H1 (cell line): ENCODE results near the gene LARP1. TPM values are rescaled to one million over a fixed set of nuclear protein-coding genes. Genes with fewer than 3 reads are reported as not detected.
A peak's percentile ranks its signal among the peaks of the same experiment; 100 is the strongest.

Experiments
- CTCF ChIA-PET: fragments of 300-600 bp; sonication (Branson Sonifier 250); formaldehyde crosslinking; loops from one replicate; lab custom pipeline; 2021; ENCODE audit not compliant: partially characterized antibody; lab: Charles Lee
- POLR2A ChIA-PET: fragments of 300-600 bp; sonication (Branson Sonifier 250); formaldehyde crosslinking; loops from one replicate; lab custom pipeline; 2021; ENCODE audit warnings: inconsistent platforms; ENCODE audit not compliant: partially characterized antibody; lab: Charles Lee
- DNase-seq, 2 experiments: peaks; one replicate each; pipeline versions ENCODE4 v3.0.0 to v3.0.0-alpha.2; 2010 to 2022; ENCODE audit warnings: low spot score in 2 of 2, low read depth in 1 of 2, mixed read lengths in 1 of 2
- FAIRE-seq: peaks from 2 replicates; lab custom pipeline; 2011; peaks lifted over from hg19 to GRCh38; lab: Jason Lieb, UNC
- H2AFZ ChIP-seq: 2 replicates; pipeline ENCODE4 v1.8.1; 2012; ENCODE audit warnings: low read length, inconsistent platforms
- H2AK5ac ChIP-seq: 2 replicates; pipeline ENCODE4 v1.6.1; 2013; ENCODE audit warnings: low read depth, low read length
- H2BK120ac ChIP-seq: replicated peaks from 2 replicates; pipeline ENCODE3; 2013; ENCODE audit warnings: low read depth, low read length, inconsistent platforms
- H2BK12ac ChIP-seq: 2 replicates; pipeline ENCODE4 v1.6.1; 2013; ENCODE audit warnings: low read depth, low read length
- H2BK15ac ChIP-seq: 2 replicates; pipeline ENCODE4 v1.6.1; 2013; ENCODE audit warnings: low read length
- H2BK20ac ChIP-seq: 2 replicates; pipeline ENCODE4 v1.6.1; 2013; ENCODE audit warnings: low read length
- H2BK5ac ChIP-seq: 2 replicates; pipeline ENCODE4 v1.6.1; 2013; ENCODE audit warnings: low read depth, low read length
- H3K14ac ChIP-seq: 2 replicates; pipeline ENCODE4 v1.6.1; 2013; ENCODE audit warnings: inconsistent platforms; ENCODE audit not compliant: insufficient read length
- H3K18ac ChIP-seq: 2 replicates; pipeline ENCODE4 v1.6.1; 2013; ENCODE audit warnings: low read length; ENCODE audit errors: extremely low read depth
- H3K23ac ChIP-seq: 2 replicates; pipeline ENCODE4 v1.6.1; 2013; ENCODE audit warnings: inconsistent platforms; ENCODE audit not compliant: insufficient read length
- H3K23me2 ChIP-seq: 2 replicates; pipeline ENCODE4 v1.6.1; 2013; ENCODE audit warnings: low read depth, low read length
- H3K27ac ChIP-seq: 2 replicates; pipeline ENCODE4 v1.6.1; 2011; ENCODE audit warnings: low read depth, low read length, inconsistent platforms
- H3K27me3 ChIP-seq, 4 experiments: replicated peaks in 1 of 4; 1 replicate in 1 of 4; 2 replicates in 3 of 4; pipeline versions ENCODE4 v1.6.1 to v1.8.1; 2011 to 2013; ENCODE audit warnings: low read length in 3 of 4, mild to moderate bottlenecking in 3 of 4, inconsistent platforms in 2 of 4, mixed read lengths in 2 of 4, moderate library complexity in 1 of 4; ENCODE audit not compliant: control insufficient read depth in 3 of 4, insufficient read depth in 3 of 4; ENCODE audit errors: extremely low read depth in 1 of 4
- H3K36me3 ChIP-seq, 4 experiments: 2 replicates each; pipeline versions ENCODE4 v1.6.1 to v1.8.1; 2011 to 2013; ENCODE audit warnings: mild to moderate bottlenecking in 4 of 4, low read length in 3 of 4, moderate library complexity in 2 of 4, control low read depth in 1 of 4, inconsistent platforms in 1 of 4; ENCODE audit not compliant: insufficient read depth in 4 of 4, control insufficient read depth in 2 of 4
- H3K4ac ChIP-seq: replicated peaks from 2 replicates; pipeline ENCODE3; 2013; ENCODE audit warnings: low read length, low read depth, mixed read lengths, inconsistent platforms; ENCODE audit not compliant: insufficient read length
- H3K4me1 ChIP-seq, 4 experiments: replicated peaks in 1 of 4; 1 replicate in 1 of 4; 2 replicates in 3 of 4; pipeline versions ENCODE4 v1.6.1 to v1.8.1; 2011 to 2013; ENCODE audit warnings: low read length in 3 of 4, inconsistent platforms in 2 of 4, mixed read lengths in 1 of 4; ENCODE audit not compliant: insufficient read depth in 4 of 4, control insufficient read depth in 3 of 4
- H3K4me2 ChIP-seq, 2 experiments: 2 replicates each; pipeline versions ENCODE4 v1.6.1 to v1.8.1; 2011 to 2013; ENCODE audit warnings: low read depth in 2 of 2, low read length in 2 of 2, control low read depth in 1 of 2, inconsistent platforms in 1 of 2, mild to moderate bottlenecking in 1 of 2; ENCODE audit not compliant: insufficient read depth in 1 of 2
- H3K4me3 ChIP-seq, 4 experiments: fragments of 200-600, 300-600 bp in 1 of 4; sonication (generic), shearing (Covaris generic), sonication (Bioruptor Twin) in 1 of 4; 2 replicates each; pipeline versions ENCODE4 v1.5.1 to v1.8.1; 2011 to 2016; ENCODE audit warnings: low read length in 4 of 4, low read depth in 3 of 4, control low read depth in 2 of 4, inconsistent platforms in 2 of 4, mild to moderate bottlenecking in 2 of 4, mixed read lengths in 1 of 4, moderate library complexity in 1 of 4; ENCODE audit not compliant: insufficient read depth in 2 of 4; ENCODE audit errors: extremely low read depth in 1 of 4
- H3K56ac ChIP-seq: replicated peaks from 2 replicates; pipeline ENCODE3; 2013; ENCODE audit warnings: low read depth, mild to moderate bottlenecking, mixed read lengths, low read length, inconsistent platforms; ENCODE audit not compliant: insufficient read length
- H3K79me1 ChIP-seq: 2 replicates; pipeline ENCODE4 v1.6.1; 2013; ENCODE audit warnings: low read depth, low read length, control low read depth
- H3K79me2 ChIP-seq, 2 experiments: 2 replicates each; pipeline versions ENCODE4 v1.6.1 to v1.8.1; 2012 to 2013; ENCODE audit warnings: low read length in 2 of 2, mild to moderate bottlenecking in 2 of 2, inconsistent platforms in 1 of 2; ENCODE audit not compliant: insufficient read depth in 2 of 2, control insufficient read depth in 1 of 2
- H3K9ac ChIP-seq, 4 experiments: replicated peaks in 1 of 4; 1 replicate in 1 of 4; 2 replicates in 3 of 4; pipeline versions ENCODE4 v1.6.1 to v1.8.1; 2011 to 2013; ENCODE audit warnings: low read depth in 3 of 4, low read length in 3 of 4, control low read depth in 2 of 4, mild to moderate bottlenecking in 2 of 4, moderate library complexity in 2 of 4, inconsistent platforms in 1 of 4; ENCODE audit errors: extremely low read depth in 1 of 4
- H3K9me3 ChIP-seq, 2 experiments: 2 replicates each; pipeline versions ENCODE4 v1.6.1 to v1.8.1; 2012 to 2013; ENCODE audit warnings: mild to moderate bottlenecking in 2 of 2, moderate library complexity in 2 of 2, control low read depth in 1 of 2, inconsistent platforms in 1 of 2, low read depth in 1 of 2, low read length in 1 of 2, mixed read lengths in 1 of 2; ENCODE audit not compliant: insufficient read depth in 2 of 2
- H4K20me1 ChIP-seq, 2 experiments: replicated peaks in 1 of 2; 2 replicates each; pipeline versions ENCODE3 to v1.8.1; 2011 to 2013; ENCODE audit warnings: inconsistent platforms in 2 of 2, low read length in 2 of 2, mild to moderate bottlenecking in 1 of 2; ENCODE audit not compliant: insufficient read depth in 2 of 2, control insufficient read depth in 1 of 2
- H4K5ac ChIP-seq: 2 replicates; pipeline ENCODE4 v1.6.1; 2013; ENCODE audit warnings: low read length, low read depth, mixed read lengths, inconsistent platforms; ENCODE audit not compliant: insufficient read length
- H4K8ac ChIP-seq: 2 replicates; pipeline ENCODE4 v1.8.0; 2013; ENCODE audit warnings: mild to moderate bottlenecking, moderate library complexity, low read length, inconsistent platforms; ENCODE audit not compliant: insufficient read depth; ENCODE audit errors: extremely low read depth
- H4K91ac ChIP-seq: replicated peaks from 2 replicates; pipeline ENCODE3; 2013; ENCODE audit warnings: low read length, mixed read lengths, inconsistent platforms; ENCODE audit not compliant: insufficient read length
- POLR2A ChIP-seq, 2 experiments: IDR thresholded peaks; 1 replicate in 1 of 2; 2 replicates in 1 of 2; pipeline ENCODE4 v1.6.1; 2011; ENCODE audit warnings: low read depth in 2 of 2, low read length in 2 of 2, mild to moderate bottlenecking in 2 of 2; ENCODE audit errors: control extremely low read depth in 1 of 2
- TAF7 ChIP-seq: optimal IDR thresholded peaks from 2 replicates; pipeline ENCODE3; 2011; ENCODE audit warnings: low read depth, mild to moderate bottlenecking, inconsistent platforms, low read length, moderate library complexity, borderline replicate concordance
- WGBS, 2 experiments: shearing (Covaris generic) in 1 of 2; methylation state at CpG; one replicate each; pipeline versions ENCODE4 v1.1.6 to v1.1.7; 2013 to 2015; ENCODE audit warnings: low lambda C conversion rate in 2 of 2, mixed read lengths in 2 of 2, inconsistent platforms in 1 of 2, low coverage in 1 of 2, missing lambda C conversion rate in 1 of 2; ENCODE audit not compliant: insufficient replicate concordance in 2 of 2, insufficient coverage in 1 of 2, insufficient read length in 1 of 2; ENCODE audit errors: extremely low coverage in 1 of 2, missing lambda C conversion rate in 1 of 2; 5-methylcytosine and 5-hydroxymethylcytosine counted together
- polyA plus RNA-seq, 7 experiments: library from polyadenylated mRNA; depleted of rRNA in 3 of 7; stranded (reverse) in 5 of 7; unstranded in 2 of 7; fragments of >200 nt in 5 of 7; fragments of 200-250 nt in 2 of 7; gene quantifications; 1 replicate in 5 of 7; 2 replicates in 1 of 7; 4 replicates in 1 of 7; pipeline versions ENCODE4 v1.2.1 to v1.2.3, GENCODE V29; 2011 to 2013; ENCODE audit warnings: missing spikeins in 2 of 7, mixed read lengths in 2 of 7
- total RNA-seq: library from RNA; stranded (reverse); fragmentation: NEBNext Ultra II Directional; extraction: Animal tissue kit (Norgen Biotek cat#: 25700); gene quantifications from 2 replicates; pipeline ENCODE4 v1.2.1, GENCODE V29; 2021

LARP1 gene
- total and polyA plus RNA-seq, 2 of the 8 experiments (the other 6 are each of a cell fraction or from before 2014, with no cell fraction given): 106 to 422 TPM

DNA sequence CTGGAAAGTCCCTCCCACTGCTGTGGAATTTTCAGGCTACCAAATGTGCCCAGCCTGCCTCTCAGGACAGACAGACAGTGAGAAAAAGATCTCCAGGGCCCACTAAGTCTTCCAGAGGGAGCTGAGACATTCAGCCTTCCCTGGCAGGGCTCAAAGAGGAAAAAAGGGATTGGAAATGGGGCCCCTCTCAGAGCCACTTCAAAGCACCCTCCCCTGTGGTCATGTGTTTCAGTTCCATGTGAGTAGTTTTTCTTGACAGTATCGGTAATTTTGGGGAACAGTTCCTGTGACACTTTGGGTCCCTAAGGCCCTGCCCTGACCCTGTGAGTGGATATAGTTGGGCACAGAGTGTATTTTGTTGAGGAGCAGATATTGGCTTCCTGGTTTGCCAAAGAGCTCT lies 25.0 kb downstream of the LARP1 start:
- no peak overlapping the region for H2BK120ac ChIP-seq
- no peaks in the 10 kb centered on the region for H3K9me3 ChIP-seq
- no peak overlapping the region for H3K4ac ChIP-seq
- no peak overlapping the region for H3K18ac ChIP-seq
- no peak overlapping the region for H3K56ac ChIP-seq
- no peak overlapping the region for H2AFZ ChIP-seq
- no peak for DNase-seq
- H3K79me2 ChIP-seq: peaks cover 81 to 100% of the 10 kb centered on the region in 2 experiments
- H3K23me2 ChIP-seq: no peaks in the 10 kb centered on the region
- no peak overlapping the region for H3K23ac ChIP-seq
- CTCF ChIA-PET: interaction anchor here (0.8 to 5.1 kb wide), 6 partner anchors 8 to 129 kb away, joined by 3 to 27 read pairs (median 6); no protein-coding TSS in a partner anchor
- no peak overlapping the region for H2AK5ac ChIP-seq
- 100% methylated on average over 1 of the region's 1 CpG; no CpG with 5 or more reads in 1 of the 2 experiments for WGBS, 2 experiments
- no peak overlapping the region for H3K4me3 ChIP-seq
- H3K14ac ChIP-seq: no peak overlapping the region
- H3K27ac ChIP-seq: 0 out of 2 replicates have a peak overlapping the region, but pooled peaks have one; percentile 10
- no peak overlapping the region for H3K4me2 ChIP-seq
- no peak overlapping the region for H2BK12ac ChIP-seq
- H3K36me3 ChIP-seq: peaks cover 0 to 7% (median 0%) of the 10 kb centered on the region in 4 experiments; a peak in 1 of 8 replicates
- H3K79me1 ChIP-seq: peaks cover 36% of the 10 kb centered on the region
- no peak for FAIRE-seq
- no peak overlapping the region for H3K9ac ChIP-seq
- no peak overlapping the region for H4K5ac ChIP-seq
- peaks cover 16 to 38% (median 31%) of the 10 kb centered on the region in 4 experiments for H3K4me1 ChIP-seq
- no peak overlapping the region for H2BK15ac ChIP-seq
- H3K27me3 ChIP-seq: no peaks in the 10 kb centered on the region
- H4K8ac ChIP-seq: 0 out of 2 replicates have a peak overlapping the region, but pooled peaks have one; percentile 40
- H2BK5ac ChIP-seq: no peak overlapping the region
- POLR2A ChIA-PET: interaction anchor here (1.0 to 20.6 kb wide), 7 partner anchors 16 to 102 kb away, joined by 4 to 307 read pairs (median 5); partner anchors contain the start of gene CNOT8
- no peak overlapping the region for H2BK20ac ChIP-seq
- H4K20me1 ChIP-seq: peaks cover 56 to 58% of the 10 kb centered on the region in 2 experiments
- H4K91ac ChIP-seq: no peak overlapping the region
- no peak for TF ChIP-seq TAF7
- peak in 1 of 2 experiments; percentile 33; a peak in 1 of 3 replicates for TF ChIP-seq POLR2A (IDR thresholded peaks at IDR 0.05; ENCODE audit: control extremely low read depth in 1 of 2, low read depth in 2 of 2, low read length in 2 of 2)
